K562 (cell line): ENCODE data around the gene ADCY4. TPM values are rescaled to one million over a fixed set of nuclear protein-coding genes. Genes with fewer than 3 reads are reported as not detected.

Source experiments
- ATAC-seq: fragments of 200-7000 bp; cut with Tn5 transposase; 3 replicates; pipeline ENCODE4 v1.9.1; 2020; ENCODE audit warnings: moderate library complexity
- BruUV-seq: library from RNA; stranded (reverse); fragments of 400-500 nt; replicated peaks from 2 replicates; lab custom pipeline; 2021; lab: Mats Ljungman, UMichigan
- CTCF ChIA-PET: fragments of 300-600 bp; formaldehyde crosslinking; extraction: SDS; loops from one replicate; lab custom pipeline; 2021; ENCODE audit warnings: low intra/inter-chr PET ratio; lab: Yijun Ruan, JAX
- POLR2A ChIA-PET: fragments of 300-600, 350-650 bp; sonication (Branson Sonifier 250); formaldehyde crosslinking; extraction: SDS; loops from one replicate; lab custom pipeline; 2021; ENCODE audit warnings: antibody characterized with exemption, inconsistent platforms; lab: Yijun Ruan, JAX
- DNase-seq, 4 experiments: peaks; one replicate each; pipeline versions ENCODE4 v3.0.0 to v3.0.0-alpha.2; 2011 to 2018; ENCODE audit warnings: low spot score in 3 of 4, mixed read lengths in 3 of 4; ENCODE audit errors: extremely low read depth in 1 of 4
- FAIRE-seq: peaks from 2 replicates; lab custom pipeline; 2011; peaks lifted over from hg19 to GRCh38; lab: Jason Lieb, UNC
- H2AFZ ChIP-seq: 2 replicates; pipeline ENCODE4 v1.6.0; 2011; ENCODE audit warnings: low read depth, low read length, control low read depth, inconsistent platforms
- H3K27ac ChIP-seq: fragments of 200-600 bp; 3 replicates; pipeline ENCODE4 v1.8.0; 2011; ENCODE audit warnings: low read depth, mild to moderate bottlenecking, control low read depth, inconsistent platforms, low read length, moderate library complexity, mixed read lengths; ENCODE audit errors: extremely low read depth
- H3K27me3 ChIP-seq, 2 experiments: fragments of 300-600 bp in 1 of 2; 2 replicates in 1 of 2; 3 replicates in 1 of 2; pipeline versions ENCODE4 v1.6.0 to v1.8.0; 2011; ENCODE audit warnings: inconsistent platforms in 2 of 2, low read length in 2 of 2, mild to moderate bottlenecking in 1 of 2, mixed read lengths in 1 of 2, moderate library complexity in 1 of 2; ENCODE audit not compliant: control insufficient read depth in 2 of 2, insufficient read depth in 2 of 2
- H3K36me3 ChIP-seq: fragments of 300-600 bp; 3 replicates; pipeline ENCODE4 v1.8.0; 2011; ENCODE audit warnings: mild to moderate bottlenecking, low read length, inconsistent platforms; ENCODE audit not compliant: control insufficient read depth, insufficient read depth
- H3K4me1 ChIP-seq, 2 experiments: fragments of 200-600 bp in 1 of 2; replicated peaks in 1 of 2; 2 replicates in 1 of 2; 3 replicates in 1 of 2; pipeline versions ENCODE4 v1.5.1 to v1.8.0; 2011; ENCODE audit warnings: inconsistent platforms in 2 of 2, low read length in 2 of 2, mild to moderate bottlenecking in 1 of 2, mixed read lengths in 1 of 2, moderate library complexity in 1 of 2; ENCODE audit not compliant: control insufficient read depth in 2 of 2, insufficient read depth in 2 of 2
- H3K4me2 ChIP-seq: 2 replicates; pipeline ENCODE4 v1.6.1; 2011; ENCODE audit warnings: low read length, control low read depth, inconsistent platforms, mixed read lengths; ENCODE audit not compliant: insufficient read depth
- H3K4me3 ChIP-seq: fragments of 200-600 bp; sonication (generic), shearing (Covaris generic); 2 replicates; pipeline ENCODE4 v1.5.1; 2016; ENCODE audit warnings: control low read depth, inconsistent platforms
- H3K79me2 ChIP-seq: fragments of 200-600 bp; 3 replicates; pipeline ENCODE4 v1.8.0; 2011; ENCODE audit warnings: low read length, inconsistent platforms; ENCODE audit not compliant: control insufficient read depth, insufficient read depth
- H3K9ac ChIP-seq, 2 experiments: 2 replicates each; pipeline versions ENCODE4 v1.6.0 to v1.6.1; 2011; ENCODE audit warnings: low read depth in 2 of 2, low read length in 2 of 2, control low read depth in 1 of 2, inconsistent platforms in 1 of 2, mild to moderate bottlenecking in 1 of 2, mixed read lengths in 1 of 2; ENCODE audit not compliant: insufficient read depth in 1 of 2
- H3K9me1 ChIP-seq: one replicate; pipeline ENCODE4 v1.6.0; 2011; ENCODE audit warnings: inconsistent platforms, mild to moderate bottlenecking, low read length, moderate library complexity; ENCODE audit not compliant: control insufficient read depth, insufficient read depth
- H3K9me3 ChIP-seq: replicated peaks from 2 replicates; pipeline ENCODE4 v1.5.1; 2011; ENCODE audit warnings: low read depth, low read length, inconsistent platforms; ENCODE audit not compliant: control insufficient read depth, insufficient read depth
- H4K20me1 ChIP-seq: replicated peaks from 2 replicates; pipeline ENCODE4 v1.6.1; 2011; ENCODE audit warnings: low read length, inconsistent platforms, mixed read lengths; ENCODE audit not compliant: control insufficient read depth, insufficient read depth
- HMG20A ChIP-seq: fragments of 450-650 bp; formaldehyde crosslinking; conservative IDR thresholded peaks from 2 replicates; pipeline ENCODE4 v1.4.0; 2020; ENCODE audit warnings: mild to moderate bottlenecking, mixed read lengths
- HNRNPLL ChIP-seq: fragments of 200-400 bp; formaldehyde crosslinking; IDR thresholded peaks from 2 replicates; pipeline ENCODE4 v1.6.1; 2017; ENCODE audit warnings: low read length, low read depth, mild to moderate bottlenecking; ENCODE audit not compliant: poor library complexity, severe bottlenecking
- MEF2A ChIP-seq: IDR thresholded peaks from 2 replicates; pipeline ENCODE4 v1.6.1; 2011; ENCODE audit warnings: low read depth, mild to moderate bottlenecking, low read length, moderate library complexity; ENCODE audit not compliant: control insufficient read depth
- PRPF4 ChIP-seq: fragments of 200-400 bp; formaldehyde crosslinking; IDR thresholded peaks from one replicate; pipeline ENCODE4 v1.6.1; 2017; ENCODE audit warnings: low read length, low read depth, mild to moderate bottlenecking; ENCODE audit not compliant: insufficient read depth, poor library complexity, severe bottlenecking
- TAF9B ChIP-seq: fragments of 450-650 bp; IDR thresholded peaks from 2 replicates; pipeline ENCODE4 v1.6.1; 2018; ENCODE audit warnings: mild to moderate bottlenecking; ENCODE audit not compliant: partially characterized antibody
- TARDBP ChIP-seq: fragments of 450-650 bp; IDR thresholded peaks from 2 replicates; pipeline ENCODE4 v1.6.1; 2016
- ZC3H11A ChIP-seq: IDR thresholded peaks from 2 replicates; pipeline ENCODE4 v1.6.1; 2012; ENCODE audit warnings: low read depth, low read length, improper control_type of control experiment
- WGBS: fragments of 100-300 bp; shearing (Covaris generic); methylation state at CpG from one replicate; pipeline ENCODE4 v1.1.6; 2016; ENCODE audit warnings: low coverage, mixed read lengths; ENCODE audit not compliant: insufficient coverage; ENCODE audit errors: missing lambda C conversion rate; 5-methylcytosine and 5-hydroxymethylcytosine counted together
- in situ Hi-C: fragments of 300-500 bp; cut with MboI; formaldehyde crosslinking; loops from 4 replicates; pipeline ENCODE4 v1.15.0; 2018; ENCODE audit warnings: inconsistent platforms, mixed read lengths
- intact Hi-C: fragments of 100-400 bp; cut with micrococcal nuclease; formaldehyde crosslinking; loops from 2 replicates; pipeline ENCODE4 v1.14.2; 2022
- polyA plus RNA-seq, 8 experiments: library from polyadenylated mRNA; depleted of rRNA in 4 of 8; stranded (reverse) in 5 of 8; unstranded in 3 of 8; fragments of >200 nt; fragmentation: Nextera tagmentation in 2 of 8; fragmentation: Illumina TruSeq in 1 of 8; extraction: Ambion mirVana in 2 of 8; extraction: Trizol in 1 of 8; gene quantifications; 2 replicates each; pipeline versions ENCODE4 v1.2.1 to v1.2.3, GENCODE V29; 2011 to 2014; ENCODE audit warnings: inconsistent platforms in 1 of 8, missing spikeins in 1 of 8
- total RNA-seq, 7 experiments: library from RNA; depleted of rRNA in 6 of 7; stranded (reverse); fragments of >200 nt in 6 of 7; fragmentation: Illumina TruSeq in 2 of 7; extraction: Trizol in 2 of 7; gene quantifications; 2 replicates each; pipeline versions ENCODE4 v1.2.1 to v1.2.3, GENCODE V29; 2011 to 2021; ENCODE audit warnings: low replicate concordance in 1 of 7
- TF ChIP-seq, protein P1 (sequence below): fragments of 250-450 bp; sonication (Bioruptor Pico); IDR thresholded peaks from 2 replicates; pipeline ENCODE4 v1.5.0; 2021
- TF ChIP-seq, protein P2 (sequence below): fragments of 250-450 bp; sonication (Bioruptor Pico); IDR thresholded peaks from 2 replicates; pipeline ENCODE4 v1.8.0; 2021; ENCODE audit warnings: moderate library complexity, mild to moderate bottlenecking, inconsistent platforms

ADCY4 gene
- total and polyA plus RNA-seq, 9 of the 15 experiments (the other 6 are each of a cell fraction or from before 2014, with no cell fraction given) = 0.04 to 0.31 (median 0.15) TPM; not detected in 2

DNA sequence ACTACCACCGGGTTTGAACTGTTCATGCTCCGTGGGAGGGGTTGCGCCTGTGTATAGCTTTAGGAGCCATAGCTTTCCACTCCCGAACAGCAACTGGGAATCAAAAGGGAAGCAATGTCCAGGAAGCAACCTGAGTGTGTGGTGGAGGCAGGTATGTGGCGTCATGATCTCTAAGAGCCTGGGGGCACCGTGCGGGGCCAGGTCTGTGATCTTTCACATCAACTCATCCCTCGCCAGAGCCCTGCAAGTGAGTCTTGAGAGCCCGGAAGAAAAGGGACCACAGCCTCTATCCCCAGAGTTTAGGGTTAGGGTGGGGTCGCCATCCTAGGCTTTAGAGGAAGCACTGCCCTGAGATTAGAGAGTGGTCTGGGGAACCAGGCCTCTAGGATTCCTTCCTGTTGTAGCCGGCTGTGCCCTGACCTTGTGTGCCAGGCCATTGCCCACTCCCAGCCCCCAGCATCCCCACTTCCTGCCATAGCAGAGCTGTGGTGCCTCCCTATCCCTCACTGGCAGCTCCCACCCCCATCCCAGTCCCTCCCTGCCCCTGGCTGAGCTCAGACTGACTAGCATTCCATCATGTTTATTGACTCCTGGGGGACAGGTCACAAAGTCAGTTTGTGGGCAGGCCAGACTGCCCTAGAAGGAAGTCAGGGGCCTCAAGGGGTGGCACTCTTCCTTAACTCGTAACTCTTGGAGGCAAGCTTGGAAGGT, 745 bp upstream of the ADCY4 start (continued):
- no peak for TF ChIP-seq HMG20A (CRISPR knock-in tag)

- intact Hi-C loops = loop anchor here (1.0 to 5.0 kb wide), 2 partner anchors 35 to 80 kb away; partner anchors contain the start of gene NFATC4
- CTCF ChIA-PET = interaction anchor here (0.7 to 3.1 kb wide), 2 partner anchors 104 to 107 kb away, joined by 3 to 35 read pairs; no protein-coding TSS in a partner anchor
- FAIRE-seq (peak; percentile 94), ATAC-seq (peak; percentile 83), DNase-seq (peak; percentile 76 to 81 (median 78))
- Histone ChIP-seq H3K4me1 (peaks cover 5 to 36% of the 10 kb centered on the region in 2 experiments; a peak in 4 of 5 replicates), H4K20me1 (no peaks in the 10 kb centered on the region), H3K36me3 (no peaks in the 10 kb centered on the region), H3K9me1 (no peaks in the 10 kb centered on the region), H3K27ac (no peak overlapping the region), H3K4me2 (peak overlapping the region; percentile 78), H3K9ac (peak overlapping the region in 1 of 2 experiments; percentile 85; a peak in 2 of 4 replicates), H3K79me2 (no peaks in the 10 kb centered on the region), H3K4me3 (peak overlapping the region; percentile 21), H3K27me3 (peaks cover 0 to 8% of the 10 kb centered on the region in 2 experiments; a peak in 1 of 5 replicates), H2AFZ (peak overlapping the region; percentile 93), H3K9me3 (no peaks in the 10 kb centered on the region)
- in situ Hi-C loops = loop anchor here (5.0 to 25.0 kb wide), 2 partner anchors 100 to 355 kb away; no protein-coding TSS in a partner anchor
- no TSS peak for BruUV-seq
- POLR2A ChIA-PET = interaction anchor here (0.6 to 2.5 kb wide), 4 partner anchors 24 to 104 kb away, joined by 3 to 25 read pairs (median 12); partner anchors contain the start of genes CBLN3, CIDEB and KHNYN
- WGBS = 8% methylated on average over 17 of the region's 56 CpGs
- TF ChIP-seq, protein P1, sequence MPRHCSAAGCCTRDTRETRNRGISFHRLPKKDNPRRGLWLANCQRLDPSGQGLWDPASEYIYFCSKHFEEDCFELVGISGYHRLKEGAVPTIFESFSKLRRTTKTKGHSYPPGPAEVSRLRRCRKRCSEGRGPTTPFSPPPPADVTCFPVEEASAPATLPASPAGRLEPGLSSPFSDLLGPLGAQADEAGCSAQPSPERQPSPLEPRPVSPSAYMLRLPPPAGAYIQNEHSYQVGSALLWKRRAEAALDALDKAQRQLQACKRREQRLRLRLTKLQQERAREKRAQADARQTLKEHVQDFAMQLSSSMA (CRISPR knock-in tag) = no peak
- no peak for TF ChIP-seq ZC3H11A
- TF ChIP-seq PRPF4 = no peak
- TF ChIP-seq TAF9B = no peak
- no peak for TF ChIP-seq HNRNPLL
- TF ChIP-seq, protein P2, sequence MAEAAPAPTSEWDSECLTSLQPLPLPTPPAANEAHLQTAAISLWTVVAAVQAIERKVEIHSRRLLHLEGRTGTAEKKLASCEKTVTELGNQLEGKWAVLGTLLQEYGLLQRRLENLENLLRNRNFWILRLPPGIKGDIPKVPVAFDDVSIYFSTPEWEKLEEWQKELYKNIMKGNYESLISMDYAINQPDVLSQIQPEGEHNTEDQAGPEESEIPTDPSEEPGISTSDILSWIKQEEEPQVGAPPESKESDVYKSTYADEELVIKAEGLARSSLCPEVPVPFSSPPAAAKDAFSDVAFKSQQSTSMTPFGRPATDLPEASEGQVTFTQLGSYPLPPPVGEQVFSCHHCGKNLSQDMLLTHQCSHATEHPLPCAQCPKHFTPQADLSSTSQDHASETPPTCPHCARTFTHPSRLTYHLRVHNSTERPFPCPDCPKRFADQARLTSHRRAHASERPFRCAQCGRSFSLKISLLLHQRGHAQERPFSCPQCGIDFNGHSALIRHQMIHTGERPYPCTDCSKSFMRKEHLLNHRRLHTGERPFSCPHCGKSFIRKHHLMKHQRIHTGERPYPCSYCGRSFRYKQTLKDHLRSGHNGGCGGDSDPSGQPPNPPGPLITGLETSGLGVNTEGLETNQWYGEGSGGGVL = no peak
- TF ChIP-seq TARDBP = no peak
- TF ChIP-seq MEF2A = no peak
These were observed 2.4 kb downstream of the ADCY4 start for GRCh38 chr14:24332268-24332993.
